Adipocyte (in vitro differentiated cells): ENCODE data around the gene PTGR3.

Source experiments
- DNase-seq: peaks from one replicate; pipeline ENCODE4 v3.0.0-alpha.2; 2015; ENCODE audit warnings: low read depth
- H3K27me3 ChIP-seq: replicated peaks from 2 replicates; pipeline ENCODE4 v1.7.0; 2013; ENCODE audit warnings: mild to moderate bottlenecking, low read length, moderate library complexity; ENCODE audit not compliant: control insufficient read depth, insufficient read depth
- H3K36me3 ChIP-seq: 2 replicates; pipeline ENCODE4 v1.7.0; 2013; ENCODE audit warnings: low read length, mild to moderate bottlenecking, moderate library complexity; ENCODE audit not compliant: control insufficient read depth, insufficient read depth, severe bottlenecking
- H3K4me1 ChIP-seq: 2 replicates; pipeline ENCODE4 v1.7.0; 2013; ENCODE audit warnings: mild to moderate bottlenecking, low read length, moderate library complexity; ENCODE audit not compliant: control insufficient read depth, insufficient read depth
- H3K4me3 ChIP-seq: 2 replicates; pipeline ENCODE4 v1.7.0; 2013; ENCODE audit warnings: mild to moderate bottlenecking, low read length, moderate library complexity
- H3K9ac ChIP-seq: 2 replicates; pipeline ENCODE4 v1.7.0; 2013; ENCODE audit warnings: mild to moderate bottlenecking, low read length, moderate library complexity
- H3K9me3 ChIP-seq: 2 replicates; pipeline ENCODE4 v1.7.0; 2013; ENCODE audit warnings: mild to moderate bottlenecking, low read length, moderate library complexity; ENCODE audit not compliant: control insufficient read depth

PTGR3 gene

GRCh38 chr18:75162467-75162866 is 46.5 kb downstream of the PTGR3 start:
- Histone ChIP-seq H3K9ac (no peak overlapping the region), H3K27me3 (peaks cover 33% of the 10 kb centered on the region), H3K4me1 (peaks cover 14% of the 10 kb centered on the region), H3K4me3 (no peak overlapping the region), H3K36me3 (no peaks in the 10 kb centered on the region), H3K9me3 (no peaks in the 10 kb centered on the region)
- peak; percentile 47 for DNase-seq

- Histone ChIP-seq H3K9me3 (no peaks in the 10 kb centered on the region), H3K4me1 (peaks cover 14% of the 10 kb centered on the region), H3K36me3 (no peaks in the 10 kb centered on the region), H3K4me3 (peak overlapping the region; percentile 76), H3K27me3 (peaks cover 25% of the 10 kb centered on the region), H3K9ac (no peak overlapping the region)
- DNase-seq, result no peak
Measured at GRCh38 chr18:75161256-75162028, 47.5 kb downstream of the PTGR3 start.

GRCh38 chr18:75160364-75160763 is 48.6 kb downstream of the PTGR3 start:
- Histone ChIP-seq H3K9me3 (no peaks in the 10 kb centered on the region), H3K36me3 (no peaks in the 10 kb centered on the region), H3K27me3 (peaks cover 17% of the 10 kb centered on the region), H3K9ac (no peak overlapping the region), H3K4me1 (peaks cover 14% of the 10 kb centered on the region), H3K4me3 (peak overlapping the region; percentile 75)
- no peak for DNase-seq

- no peak overlapping the region for H3K9ac ChIP-seq
- H3K36me3 ChIP-seq, result no peaks in the 10 kb centered on the region
- no peak for DNase-seq
- H3K4me3 ChIP-seq, result peak overlapping the region; percentile 75
- peaks cover 14% of the 10 kb centered on the region for H3K4me1 ChIP-seq
- no peaks in the 10 kb centered on the region for H3K9me3 ChIP-seq
- peaks cover 15% of the 10 kb centered on the region for H3K27me3 ChIP-seq
Measured at GRCh38 chr18:75159646-75160356, 49.1 kb downstream of the PTGR3 start.

DNA sequence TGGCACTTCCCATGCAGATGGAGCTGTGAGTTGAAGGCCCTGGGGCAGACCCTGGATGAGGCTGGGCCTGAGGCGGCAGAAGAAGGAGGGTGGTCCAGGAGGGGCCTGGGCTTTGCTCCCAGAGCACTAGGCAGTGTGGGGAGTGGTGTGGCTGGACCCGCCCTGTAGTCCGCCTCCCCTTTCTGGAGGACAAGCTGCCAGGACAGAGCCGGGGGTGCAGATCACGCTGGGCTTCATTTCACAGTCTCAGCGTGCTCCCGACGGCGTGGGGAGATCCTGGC is 49.8 kb downstream of the PTGR3 start:
- peaks cover 14% of the 10 kb centered on the region for H3K27me3 ChIP-seq
- H3K9me3 ChIP-seq, result peaks cover 2% of the 10 kb centered on the region
- peaks cover 14% of the 10 kb centered on the region for H3K4me1 ChIP-seq
- no peak overlapping the region for H3K9ac ChIP-seq
- no peaks in the 10 kb centered on the region for H3K36me3 ChIP-seq
- no peak for DNase-seq
- no peak overlapping the region for H3K4me3 ChIP-seq
